COR-L47 (cell line): ENCODE data around the gene IL1RL2.

ENCODE experiments used
- DNase-seq: peaks from one replicate; lab custom pipeline; 2025; lab: John Stamatoyannopoulos, UW

Gene IL1RL2

GRCh38 chr2:102186791-102187495, at the start of gene IL1RL2:
Gene IL1RL2 (plus strand): TSS chr2:102187023. CDS start chr2:102187868, 845 bp downstream.
- DNase-seq, result no peak

DNA sequence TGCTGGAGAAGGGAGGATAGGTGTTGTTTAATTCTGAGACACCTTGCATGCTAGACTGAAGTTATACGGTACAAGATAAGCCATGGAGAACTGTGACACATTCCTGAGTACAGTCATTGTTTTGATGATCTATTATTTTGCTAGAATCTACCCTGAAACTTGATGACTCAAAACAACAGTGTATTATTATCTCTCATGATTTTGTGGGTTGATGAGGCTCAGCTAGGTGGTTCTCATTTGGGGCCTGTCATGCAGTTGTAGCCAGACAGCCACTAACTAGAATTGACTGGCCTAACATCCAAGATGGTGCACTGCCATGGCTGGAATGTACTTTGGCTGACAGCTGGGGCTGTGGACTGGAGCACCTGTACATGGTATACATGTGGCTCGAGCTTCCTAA, 49.7 kb upstream of the IL1RL2 start:
- DNase-seq, result no peak

DNA sequence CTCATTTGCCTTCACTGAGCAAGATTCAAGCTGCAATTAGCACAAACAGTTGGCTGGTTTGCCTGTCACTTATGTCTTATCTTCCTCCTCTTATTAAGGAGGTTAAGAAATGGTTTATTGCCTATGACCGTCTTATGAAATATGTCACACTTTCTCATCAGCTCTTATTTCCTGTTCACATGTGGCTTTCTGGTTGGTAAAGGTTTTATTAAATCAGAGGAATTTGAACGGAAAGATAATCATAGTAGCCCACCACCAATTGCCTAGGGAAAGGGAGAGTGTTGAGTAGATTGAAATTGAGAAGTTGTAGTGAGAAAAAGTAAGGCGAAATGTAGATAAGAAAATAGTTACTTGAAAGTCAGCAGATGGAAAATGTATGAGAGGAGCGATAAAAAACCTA, 48.5 kb upstream of the IL1RL2 start:
- DNase-seq, result no peak

DNA sequence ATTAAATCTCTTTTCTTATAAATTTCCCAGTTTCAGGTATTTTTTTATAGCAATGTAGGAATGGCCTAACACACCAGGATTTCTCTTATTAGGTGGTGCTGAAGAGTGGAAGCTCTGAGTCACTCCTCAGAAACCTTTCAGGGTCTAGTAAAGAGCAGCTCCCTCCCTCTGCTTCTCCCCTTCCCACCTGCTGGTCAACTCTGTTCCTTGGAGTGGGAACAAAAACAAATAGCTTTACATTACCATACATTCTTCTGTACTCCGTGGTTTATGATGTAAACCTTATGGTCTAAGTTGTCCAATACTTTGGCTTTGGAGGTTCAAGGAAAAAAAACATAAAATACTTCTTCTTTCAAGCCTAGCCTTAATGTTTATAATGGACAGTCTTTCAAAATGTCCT, 47.0 kb upstream of the IL1RL2 start:
- DNase-seq, result no peak

- no peak for DNase-seq
Observed at GRCh38 chr2:102140377-102140776, 46.4 kb upstream of the IL1RL2 start.

GRCh38 chr2:102141011-102141943, 45.5 kb upstream of the IL1RL2 start:
- no peak for DNase-seq

- DNase-seq, result no peak
Observed at GRCh38 chr2:102141970-102142828, 44.6 kb upstream of the IL1RL2 start, which contains the start of gene IL1R1. Gene IL1R1 (plus strand): TSS chr2:102142746. CDS start chr2:102157725, 14,979 bp downstream.

DNA sequence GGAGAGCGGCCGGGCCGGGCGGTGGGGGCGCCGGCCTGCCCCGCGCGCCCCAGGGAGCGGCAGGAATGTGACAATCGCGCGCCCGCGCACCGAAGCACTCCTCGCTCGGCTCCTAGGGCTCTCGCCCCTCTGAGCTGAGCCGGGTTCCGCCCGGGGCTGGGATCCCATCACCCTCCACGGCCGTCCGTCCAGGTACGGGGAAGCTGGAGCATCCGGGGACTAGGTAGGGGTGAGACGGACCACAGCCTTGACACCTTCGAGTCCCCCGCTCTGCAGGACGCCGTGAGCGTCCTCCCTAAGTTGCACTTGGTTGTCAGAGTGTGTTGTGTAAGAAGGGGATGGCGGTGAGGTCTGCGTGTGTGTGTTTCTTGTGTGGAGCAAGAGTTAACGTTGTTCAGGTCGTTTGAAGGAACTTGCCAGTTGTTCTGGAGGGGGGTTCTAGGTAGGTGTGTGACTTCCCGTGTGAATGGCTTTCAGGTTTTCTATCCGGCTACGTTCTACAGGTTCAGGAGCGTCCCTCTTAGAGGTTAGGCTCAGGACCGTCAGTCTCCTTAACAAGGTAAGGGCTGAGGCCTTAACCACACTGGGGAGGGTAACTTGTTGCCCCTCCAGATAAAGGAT, 43.9 kb upstream of the IL1RL2 start:
- no peak for DNase-seq

DNA sequence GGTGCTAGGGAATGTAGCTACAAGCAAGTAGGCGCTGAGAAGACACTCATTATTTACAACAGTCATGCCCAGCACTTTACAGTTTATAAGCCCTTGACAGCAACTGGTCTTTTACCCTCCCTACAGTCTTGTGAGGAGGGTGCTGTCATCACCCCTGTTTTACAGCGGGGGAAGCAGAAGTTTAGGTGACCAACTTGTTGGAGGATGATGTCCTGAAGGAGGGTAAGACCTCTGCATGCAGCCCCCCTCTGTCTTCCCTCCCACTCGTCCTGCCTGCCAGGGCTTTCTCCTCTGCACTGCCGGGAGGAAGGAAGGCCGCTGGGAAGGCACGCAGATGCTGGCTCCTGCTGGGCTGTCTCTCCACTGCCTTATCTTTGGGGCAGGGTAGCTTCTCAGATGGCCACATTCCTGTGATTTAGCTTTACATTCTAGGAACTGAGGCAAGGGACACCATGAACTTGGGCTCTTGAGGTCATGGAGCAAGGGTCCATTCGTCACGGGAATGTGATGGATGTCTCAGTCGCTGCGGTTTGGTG, 43.3 kb upstream of the IL1RL2 start:
- no peak for DNase-seq

DNA sequence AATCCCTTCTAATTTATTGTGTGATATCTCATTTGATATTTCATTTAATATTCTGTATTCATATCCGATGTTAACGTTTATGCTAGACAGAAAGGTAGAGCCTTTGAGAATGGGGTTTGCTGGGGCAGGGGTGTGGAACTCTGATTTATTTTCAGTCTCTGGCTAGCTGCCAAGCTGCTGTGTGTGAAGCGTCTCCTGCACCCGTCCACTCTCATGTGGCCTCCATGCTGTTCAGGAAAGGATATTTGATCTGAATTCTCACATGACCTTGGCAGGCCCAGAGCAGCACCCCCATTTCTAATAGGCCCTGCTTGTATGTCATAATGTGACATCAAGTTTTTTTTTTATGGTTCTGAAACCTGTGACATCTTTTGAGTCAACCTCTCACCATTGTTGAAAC, 42.7 kb upstream of the IL1RL2 start:
- DNase-seq, result no peak

DNA sequence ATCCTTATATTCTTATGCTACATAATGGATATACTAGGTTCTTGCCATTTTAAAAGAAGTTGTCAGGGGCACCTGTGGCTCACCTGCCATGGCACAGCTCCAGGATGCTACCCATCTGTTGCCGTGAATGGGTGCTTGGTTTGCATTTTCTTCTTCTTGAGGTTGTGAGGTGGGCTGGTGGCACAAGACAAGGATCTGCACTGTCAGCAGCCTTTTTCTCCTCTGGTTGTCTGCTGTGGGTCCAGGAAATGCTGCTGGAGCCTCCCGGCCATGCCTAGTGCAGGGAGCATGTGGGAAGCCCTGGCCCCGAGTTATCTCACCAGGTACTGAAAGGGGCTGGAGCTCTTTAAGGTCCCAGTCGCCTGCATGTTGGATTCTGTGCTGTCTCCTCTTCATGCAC, 41.7 kb upstream of the IL1RL2 start:
- no peak for DNase-seq

DNA sequence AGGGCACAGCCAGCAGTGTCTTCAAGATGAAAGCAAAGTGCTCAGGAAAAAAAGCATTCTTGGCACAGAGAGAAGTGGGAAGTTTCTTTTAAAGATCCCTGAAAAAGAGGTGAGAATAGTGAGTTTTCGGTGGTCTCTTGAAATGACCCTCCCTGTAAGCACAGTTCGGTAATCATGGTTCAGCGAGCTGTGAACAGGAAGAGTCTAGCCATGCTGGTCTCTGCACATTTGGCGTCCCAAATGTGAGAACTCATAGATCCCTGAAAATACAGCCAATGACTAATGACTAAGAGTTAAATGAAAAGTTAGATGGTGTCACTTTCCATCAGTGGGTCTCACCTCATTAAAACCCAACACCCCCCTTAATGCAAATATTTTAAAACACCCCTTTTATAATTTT, 40.9 kb upstream of the IL1RL2 start:
- DNase-seq, result no peak

DNA sequence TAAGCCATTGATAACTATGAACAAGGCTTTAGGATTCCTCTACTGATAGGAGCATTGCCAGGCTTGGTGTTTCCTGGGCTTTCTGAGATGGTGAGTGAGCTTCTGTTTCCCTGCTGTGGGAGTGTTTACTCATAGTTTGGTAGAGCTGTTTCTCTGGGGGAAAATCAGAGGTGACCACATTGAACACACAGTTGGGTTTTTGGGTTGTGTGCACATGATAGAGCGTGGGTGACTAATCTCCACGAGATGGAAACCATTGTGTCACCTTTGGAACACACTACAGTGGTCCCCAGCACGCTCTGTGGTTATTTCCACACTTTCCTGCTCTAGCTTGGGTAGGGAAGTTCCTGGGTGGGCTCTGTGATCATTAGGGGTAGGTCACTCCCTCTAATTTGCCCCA, 38.9 kb upstream of the IL1RL2 start:
- DNase-seq, result no peak

- no peak for DNase-seq
Observed at GRCh38 chr2:102149243-102149642, 37.6 kb upstream of the IL1RL2 start.

- DNase-seq, result no peak
Observed at GRCh38 chr2:102149644-102150455, 37.0 kb upstream of the IL1RL2 start.

- no peak for DNase-seq
Observed at GRCh38 chr2:102154364-102154763, 32.5 kb upstream of the IL1RL2 start.

- no peak for DNase-seq
Observed at GRCh38 chr2:102154946-102155702, 31.7 kb upstream of the IL1RL2 start.

DNA sequence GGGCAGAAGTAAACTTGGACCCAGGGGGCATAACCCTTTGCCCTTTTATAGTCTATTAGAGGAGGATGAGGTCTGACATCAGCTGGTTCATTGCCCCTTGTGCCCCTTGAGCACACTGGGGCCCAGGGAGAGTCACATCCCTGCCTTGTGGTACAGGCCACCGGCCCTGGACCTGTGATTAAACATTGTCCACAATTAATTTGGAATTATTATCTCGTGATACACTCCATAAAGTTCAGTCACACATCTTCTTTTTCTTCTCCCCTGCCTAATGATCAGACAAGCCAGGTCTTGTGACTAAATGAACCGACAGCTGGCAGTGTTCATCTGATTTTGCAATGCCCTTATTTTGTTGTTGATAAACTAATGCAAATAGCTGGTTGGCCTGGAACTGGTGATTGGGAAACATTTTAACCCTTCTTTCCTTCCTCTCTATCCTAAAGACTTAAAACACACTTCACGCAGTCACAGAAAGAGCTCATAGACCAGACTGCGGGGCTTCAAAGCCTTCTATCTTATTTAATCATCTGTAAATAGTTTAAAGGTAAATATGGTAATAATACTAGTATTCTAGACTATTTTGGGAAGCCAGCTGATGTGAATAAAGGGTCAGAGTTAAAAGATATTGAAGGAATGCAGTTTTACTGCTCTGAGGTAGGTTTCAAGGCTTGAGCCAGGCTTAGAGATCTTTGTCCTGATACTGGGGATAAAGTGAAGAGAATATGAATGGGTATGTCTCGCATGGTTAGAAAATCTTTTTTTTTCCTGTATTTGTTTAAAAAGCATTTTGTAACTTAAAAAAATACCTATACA, 30.9 kb upstream of the IL1RL2 start:
- DNase-seq, result no peak
